A549 (cell line): ENCODE data around the gene LEPROT.
"Not testable (repeated sequence)": the region's sequence is repeated elsewhere in the genome, so short reads cannot be mapped to it uniquely, and the experiment has no call there.

Source experiments
- CEBPB ChIP-seq, 2 experiments: fragments of >200 bp in 1 of 2; sonication (Bioruptor Twin) in 1 of 2; formaldehyde crosslinking in 1 of 2; IDR thresholded peaks; 2 replicates each; pipeline ENCODE4 v1.6.1; 2012 to 2016
- EP300 ChIP-seq, 2 experiments: fragments of >200 bp; sonication (Bioruptor Twin); formaldehyde crosslinking; IDR thresholded peaks; 2 replicates in 1 of 2; 3 replicates in 1 of 2; pipeline ENCODE4 v1.6.1; 2016 to 2017
- FOXS1 ChIP-seq: fragments of 250-450 bp; sonication (Bioruptor Pico); IDR thresholded peaks from 2 replicates; pipeline ENCODE4 v1.5.0; 2020; ENCODE audit warnings: mild to moderate bottlenecking, moderate library complexity
- JUN ChIP-seq, 2 experiments: fragments of >200 bp; sonication (Bioruptor Twin); formaldehyde crosslinking; IDR thresholded peaks; 2 replicates in 1 of 2; 3 replicates in 1 of 2; pipeline ENCODE4 v1.6.1; 2016 to 2017
- NPAS2 ChIP-seq: fragments of 250-450 bp; sonication (Bioruptor Pico); IDR thresholded peaks from 2 replicates; pipeline ENCODE4 v1.8.0; 2022; ENCODE audit warnings: mild to moderate bottlenecking, moderate library complexity, borderline replicate concordance
- POLR2A ChIP-seq: IDR thresholded peaks from 2 replicates; pipeline ENCODE4 v1.6.1; 2012; ENCODE audit warnings: mild to moderate bottlenecking, low read length
- RAD21 ChIP-seq, 2 experiments: fragments of >200 bp in 1 of 2; sonication (Bioruptor Twin) in 1 of 2; formaldehyde crosslinking in 1 of 2; IDR thresholded peaks in 1 of 2; conservative IDR thresholded peaks in 1 of 2; 2 replicates in 1 of 2; 3 replicates in 1 of 2; pipeline ENCODE4 v1.6.1; 2012 to 2018; ENCODE audit warnings: inconsistent platforms in 1 of 2
- RFX5 ChIP-seq: fragments of 450-650 bp; IDR thresholded peaks from 2 replicates; pipeline ENCODE4 v1.7.1; 2014; ENCODE audit warnings: antibody characterized with exemption, mild to moderate bottlenecking, moderate library complexity
- TF ChIP-seq, protein P1 (sequence below): fragments of >200 bp; sonication (Bioruptor Twin); formaldehyde crosslinking; IDR thresholded peaks from 3 replicates; pipeline ENCODE4 v1.5.1; 2016
- TF ChIP-seq, protein P2 (sequence below): fragments of 250-450 bp; sonication (Bioruptor Pico); IDR thresholded peaks from 2 replicates; pipeline ENCODE4 v1.5.0; 2021; ENCODE audit warnings: mild to moderate bottlenecking, moderate library complexity, borderline replicate concordance
- TF ChIP-seq, protein P3 (sequence below): fragments of 450-650 bp; IDR thresholded peaks from 2 replicates; pipeline ENCODE4 v1.6.1; 2014; ENCODE audit warnings: antibody characterized with exemption
- TF ChIP-seq, protein P4 (sequence below): IDR thresholded peaks from 2 replicates; pipeline ENCODE4 v1.6.1; 2012

DNA sequence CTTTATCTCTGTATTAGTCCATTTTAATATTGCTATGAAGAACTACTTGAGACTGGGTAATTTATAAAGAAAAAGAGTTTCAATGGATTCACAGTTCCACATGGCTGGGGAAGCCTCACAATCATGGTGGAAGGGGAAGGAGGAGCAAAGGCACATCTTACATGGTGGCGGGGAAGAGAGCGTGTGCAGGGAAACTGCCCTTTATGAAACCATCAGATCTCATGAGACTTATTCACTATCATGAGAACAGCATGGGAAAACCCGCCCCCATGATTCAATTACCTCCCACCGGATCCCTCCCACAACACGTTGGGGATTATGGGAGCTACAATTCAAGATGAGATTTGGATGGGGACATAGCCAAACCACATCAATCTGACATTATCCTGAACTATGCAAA lies 36.0 kb upstream of the LEPROT start:
- not testable (repeated sequence) for TF ChIP-seq JUN (IDR thresholded peaks at IDR 0.05); EP300 (IDR thresholded peaks at IDR 0.05); NPAS2 (CRISPR knock-in tag); RFX5; CEBPB (IDR thresholded peaks at IDR 0.05); FOXS1 (CRISPR knock-in tag); POLR2A; RAD21 (conservative IDR thresholded peaks at IDR 0.05 in 1 of 2, IDR thresholded peaks at IDR 0.05 in 1 of 2)
- TF ChIP-seq, protein P1, sequence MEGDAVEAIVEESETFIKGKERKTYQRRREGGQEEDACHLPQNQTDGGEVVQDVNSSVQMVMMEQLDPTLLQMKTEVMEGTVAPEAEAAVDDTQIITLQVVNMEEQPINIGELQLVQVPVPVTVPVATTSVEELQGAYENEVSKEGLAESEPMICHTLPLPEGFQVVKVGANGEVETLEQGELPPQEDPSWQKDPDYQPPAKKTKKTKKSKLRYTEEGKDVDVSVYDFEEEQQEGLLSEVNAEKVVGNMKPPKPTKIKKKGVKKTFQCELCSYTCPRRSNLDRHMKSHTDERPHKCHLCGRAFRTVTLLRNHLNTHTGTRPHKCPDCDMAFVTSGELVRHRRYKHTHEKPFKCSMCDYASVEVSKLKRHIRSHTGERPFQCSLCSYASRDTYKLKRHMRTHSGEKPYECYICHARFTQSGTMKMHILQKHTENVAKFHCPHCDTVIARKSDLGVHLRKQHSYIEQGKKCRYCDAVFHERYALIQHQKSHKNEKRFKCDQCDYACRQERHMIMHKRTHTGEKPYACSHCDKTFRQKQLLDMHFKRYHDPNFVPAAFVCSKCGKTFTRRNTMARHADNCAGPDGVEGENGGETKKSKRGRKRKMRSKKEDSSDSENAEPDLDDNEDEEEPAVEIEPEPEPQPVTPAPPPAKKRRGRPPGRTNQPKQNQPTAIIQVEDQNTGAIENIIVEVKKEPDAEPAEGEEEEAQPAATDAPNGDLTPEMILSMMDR = not testable (repeated sequence)
- TF ChIP-seq, protein P2, sequence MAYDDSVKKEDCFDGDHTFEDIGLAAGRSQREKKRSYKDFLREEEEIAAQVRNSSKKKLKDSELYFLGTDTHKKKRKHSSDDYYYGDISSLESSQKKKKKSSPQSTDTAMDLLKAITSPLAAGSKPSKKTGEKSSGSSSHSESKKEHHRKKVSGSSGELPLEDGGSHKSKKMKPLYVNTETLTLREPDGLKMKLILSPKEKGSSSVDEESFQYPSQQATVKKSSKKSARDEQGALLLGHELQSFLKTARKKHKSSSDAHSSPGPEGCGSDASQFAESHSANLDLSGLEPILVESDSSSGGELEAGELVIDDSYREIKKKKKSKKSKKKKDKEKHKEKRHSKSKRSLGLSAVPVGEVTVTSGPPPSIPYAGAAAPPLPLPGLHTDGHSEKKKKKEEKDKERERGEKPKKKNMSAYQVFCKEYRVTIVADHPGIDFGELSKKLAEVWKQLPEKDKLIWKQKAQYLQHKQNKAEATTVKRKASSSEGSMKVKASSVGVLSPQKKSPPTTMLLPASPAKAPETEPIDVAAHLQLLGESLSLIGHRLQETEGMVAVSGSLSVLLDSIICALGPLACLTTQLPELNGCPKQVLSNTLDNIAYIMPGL = not testable (repeated sequence)
- TF ChIP-seq, protein P3, sequence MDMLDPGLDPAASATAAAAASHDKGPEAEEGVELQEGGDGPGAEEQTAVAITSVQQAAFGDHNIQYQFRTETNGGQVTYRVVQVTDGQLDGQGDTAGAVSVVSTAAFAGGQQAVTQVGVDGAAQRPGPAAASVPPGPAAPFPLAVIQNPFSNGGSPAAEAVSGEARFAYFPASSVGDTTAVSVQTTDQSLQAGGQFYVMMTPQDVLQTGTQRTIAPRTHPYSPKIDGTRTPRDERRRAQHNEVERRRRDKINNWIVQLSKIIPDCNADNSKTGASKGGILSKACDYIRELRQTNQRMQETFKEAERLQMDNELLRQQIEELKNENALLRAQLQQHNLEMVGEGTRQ = not testable (repeated sequence)
- TF ChIP-seq, protein P4, sequence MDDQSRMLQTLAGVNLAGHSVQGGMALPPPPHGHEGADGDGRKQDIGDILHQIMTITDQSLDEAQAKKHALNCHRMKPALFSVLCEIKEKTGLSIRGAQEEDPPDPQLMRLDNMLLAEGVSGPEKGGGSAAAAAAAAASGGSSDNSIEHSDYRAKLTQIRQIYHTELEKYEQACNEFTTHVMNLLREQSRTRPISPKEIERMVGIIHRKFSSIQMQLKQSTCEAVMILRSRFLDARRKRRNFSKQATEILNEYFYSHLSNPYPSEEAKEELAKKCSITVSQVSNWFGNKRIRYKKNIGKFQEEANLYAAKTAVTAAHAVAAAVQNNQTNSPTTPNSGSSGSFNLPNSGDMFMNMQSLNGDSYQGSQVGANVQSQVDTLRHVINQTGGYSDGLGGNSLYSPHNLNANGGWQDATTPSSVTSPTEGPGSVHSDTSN = not testable (repeated sequence)
